Endometrium (tissue), 2 donors: ENCODE results near the gene LRRC73.
"Not testable (repeated sequence)": the region's sequence is repeated elsewhere in the genome, so short reads cannot be mapped to it uniquely, and the experiment has no call there.

Experiments
- FAIRE-seq: peaks from 2 replicates; lab custom pipeline; 2012; peaks lifted over from hg19 to GRCh38; lab: Jason Lieb, UNC
- donor health status: control.
- donor health status: control.

The LRRC73 gene

GRCh38 chr6:43491750-43492661, 18.1 kb downstream of the LRRC73 start:
- no peak for FAIRE-seq

GRCh38 chr6:43490523-43490939, 19.6 kb downstream of the LRRC73 start:
- FAIRE-seq, result no peak

GRCh38 chr6:43489277-43490072, 20.7 kb downstream of the LRRC73 start:
- no peak for FAIRE-seq

GRCh38 chr6:43488667-43489276, 21.4 kb downstream of the LRRC73 start:
- FAIRE-seq, result no peak

- no peak for FAIRE-seq
Observed at GRCh38 chr6:43481591-43482236, 28.4 kb downstream of the LRRC73 start.

GRCh38 chr6:43481075-43481474, 29.1 kb downstream of the LRRC73 start:
- no peak for FAIRE-seq

- no peak for FAIRE-seq
Observed at GRCh38 chr6:43478008-43478372, 32.2 kb downstream of the LRRC73 start.

- FAIRE-seq, result no peak
Observed at GRCh38 chr6:43477235-43478007, 32.7 kb downstream of the LRRC73 start, which contains the start of gene TJAP1. Gene TJAP1, plus strand, starts transcription at chr6:43477570. Its CDS starts 21,432 bp downstream, at chr6:43499002.

GRCh38 chr6:43476746-43477145, 33.4 kb downstream of the LRRC73 start:
- FAIRE-seq, result no peak

- FAIRE-seq, result no peak
Observed at GRCh38 chr6:43475516-43475915, 34.6 kb downstream of the LRRC73 start.

- no peak for FAIRE-seq
Observed at GRCh38 chr6:43472515-43472914, 37.6 kb downstream of the LRRC73 start.

- no peak for FAIRE-seq
Observed at GRCh38 chr6:43471399-43471798, 38.7 kb downstream of the LRRC73 start.

GRCh38 chr6:43469947-43470346, 40.2 kb downstream of the LRRC73 start:
- no peak for FAIRE-seq

GRCh38 chr6:43468748-43469681, 41.1 kb downstream of the LRRC73 start:
- no peak for FAIRE-seq

- no peak for FAIRE-seq
Observed at GRCh38 chr6:43468240-43468639, 41.9 kb downstream of the LRRC73 start.

- no peak for FAIRE-seq
Observed at GRCh38 chr6:43467752-43468151, 42.4 kb downstream of the LRRC73 start.

GRCh38 chr6:43467265-43467664, 42.9 kb downstream of the LRRC73 start:
- FAIRE-seq, result not testable (repeated sequence)

- no peak for FAIRE-seq
Observed at GRCh38 chr6:43465948-43466347, 44.2 kb downstream of the LRRC73 start.

GRCh38 chr6:43464337-43464736, 45.8 kb downstream of the LRRC73 start:
- no peak for FAIRE-seq

GRCh38 chr6:43461936-43462335, 48.2 kb downstream of the LRRC73 start:
- no peak for FAIRE-seq
